Measurements from ENCODE around the gene ELL. TPM values are rescaled to one million over a fixed set of nuclear protein-coding genes. Genes with fewer than 3 reads are reported as not detected.

ELL gene
- total and polyA plus RNA-seq, 8 donors: 4.1 to 88.7 (median 11.2) TPM

DNA sequence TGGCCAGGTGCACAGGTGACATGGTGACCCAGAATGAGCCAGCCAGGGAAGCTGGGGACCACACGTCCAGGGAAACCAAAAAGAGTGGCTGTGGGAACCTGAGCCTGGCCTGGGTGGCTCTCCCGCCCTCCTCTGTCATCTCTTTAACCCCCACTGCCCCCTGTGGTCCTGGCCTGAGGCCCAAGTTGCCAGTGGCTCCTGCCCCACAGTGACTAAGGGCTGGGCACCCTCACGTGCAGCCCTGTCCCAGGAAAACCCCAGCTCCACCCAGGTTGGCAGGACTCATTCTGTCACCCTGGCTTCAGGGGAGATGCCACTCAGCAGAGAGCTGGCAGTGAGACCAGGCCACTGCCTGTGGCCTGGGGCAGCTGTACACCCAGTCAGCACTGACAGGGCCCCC lies 53.4 kb downstream of the ELL start:
- H3K36me3 ChIP-seq: peaks cover 3 to 51% (median 39%) of the 10 kb centered on the region in 4 donors
- intact Hi-C loops (cut with DNase I; ENCODE audit: low total_unique reads): loop anchor here (10.0 kb wide), 1 partner anchor 96 kb away; no protein-coding TSS in a partner anchor
- H3K27me3 ChIP-seq: no peaks in the 10 kb centered on the region
- WGBS, 5 donors: 46 to 69% (median 56%) methylated on average over 3 of the region's 3 CpGs
- peaks cover 63 to 81% (median 67%) of the 10 kb centered on the region in 4 donors for H3K4me1 ChIP-seq
- DNase-seq: no peak
- H3K4me3 ChIP-seq: no peak overlapping the region
- no peaks in the 10 kb centered on the region for H3K9me3 ChIP-seq
- peak overlapping the region in 2 of 5 donors; percentile 42 to 85 for H3K27ac ChIP-seq
- TF ChIP-seq POLR2A (IDR thresholded peaks at IDR 0.05) (no peak), POLR2AphosphoS5 (IDR thresholded peaks at IDR 0.05) (no peak), CTCF (IDR thresholded peaks at IDR 0.05) (no peak), EP300 (IDR thresholded peaks at IDR 0.05) (no peak)

- Histone ChIP-seq H3K27ac (peak overlapping the region in 2 of 5 donors; percentile 42 to 85), H3K4me1 (peaks cover 60 to 80% (median 65%) of the 10 kb centered on the region in 4 donors), H3K36me3 (peaks cover 3 to 50% (median 39%) of the 10 kb centered on the region in 4 donors), H3K9me3 (no peaks in the 10 kb centered on the region), H3K4me3 (no peak overlapping the region), H3K27me3 (no peaks in the 10 kb centered on the region)
- 68 to 89% (median 86%) methylated on average over 3 of the region's 3 CpGs for WGBS, 5 donors
- intact Hi-C loops (cut with DNase I; ENCODE audit: low total_unique reads): loop anchor here (10.0 kb wide), 1 partner anchor 97 kb away; no protein-coding TSS in a partner anchor
- no peak for DNase-seq
- TF ChIP-seq POLR2A (IDR thresholded peaks at IDR 0.05): no peak
- TF ChIP-seq CTCF (IDR thresholded peaks at IDR 0.05): no peak
- no peak for TF ChIP-seq POLR2AphosphoS5 (IDR thresholded peaks at IDR 0.05)
- TF ChIP-seq EP300 (IDR thresholded peaks at IDR 0.05): no peak
Observed at GRCh38 chr19:18467978-18468377, 53.9 kb downstream of the ELL start.

GRCh38 chr19:18466354-18466753 lies 55.5 kb downstream of the ELL start:
- Histone ChIP-seq H3K36me3 (peaks cover 9 to 49% (median 34%) of the 10 kb centered on the region in 4 donors), H3K9me3 (no peaks in the 10 kb centered on the region), H3K4me3 (no peak overlapping the region), H3K4me1 (peaks cover 65 to 95% (median 73%) of the 10 kb centered on the region in 4 donors), H3K27ac (peak overlapping the region in 3 of 5 donors; percentile 85 to 87 (median 85)), H3K27me3 (no peaks in the 10 kb centered on the region)
- 88 to 94% (median 92%) methylated on average over 5 to 11 of the region's 11 CpGs for WGBS, 5 donors
- TF ChIP-seq POLR2AphosphoS5 (IDR thresholded peaks at IDR 0.05) (no peak), POLR2A (IDR thresholded peaks at IDR 0.05) (no peak), EP300 (IDR thresholded peaks at IDR 0.05) (no peak), CTCF (IDR thresholded peaks at IDR 0.05) (no peak)
- no peak for DNase-seq
- intact Hi-C loops (cut with DNase I; ENCODE audit: low total_unique reads): loop anchor here (10.0 kb wide), 1 partner anchor 98 kb away; no protein-coding TSS in a partner anchor

GRCh38 chr19:18465964-18466339 lies 55.9 kb downstream of the ELL start:
- Histone ChIP-seq H3K4me1 (peaks cover 69 to 95% (median 77%) of the 10 kb centered on the region in 4 donors), H3K36me3 (peaks cover 12 to 49% (median 34%) of the 10 kb centered on the region in 4 donors), H3K27ac (peak overlapping the region in 4 of 5 donors; percentile 73 to 87 (median 85)), H3K27me3 (no peaks in the 10 kb centered on the region), H3K9me3 (no peaks in the 10 kb centered on the region), H3K4me3 (no peak overlapping the region)
- 85 to 100% (median 88%) methylated on average over 2 to 6 of the region's 6 CpGs for WGBS, 5 donors
- intact Hi-C loops (cut with DNase I; ENCODE audit: low total_unique reads): loop anchor here (10.0 kb wide), 1 partner anchor 99 kb away; no protein-coding TSS in a partner anchor
- no peak for DNase-seq
- TF ChIP-seq CTCF (IDR thresholded peaks at IDR 0.05): no peak
- TF ChIP-seq POLR2A (IDR thresholded peaks at IDR 0.05): no peak
- TF ChIP-seq EP300 (IDR thresholded peaks at IDR 0.05): no peak
- TF ChIP-seq POLR2AphosphoS5 (IDR thresholded peaks at IDR 0.05): no peak
